ENCODE results near the gene TXNRD2. TPM values are rescaled to one million over a fixed set of nuclear protein-coding genes. Genes with fewer than 3 reads are reported as not detected.
"Not testable (repeated sequence)": the region's sequence is repeated elsewhere in the genome, so short reads cannot be mapped to it uniquely, and the experiment has no call there.

TXNRD2 gene
- total and polyA plus RNA-seq, 10 of the 15 experiments (the other 5 are each of a cell fraction or from before 2014, with no cell fraction given), result 1.6 to 26.0 (median 13.9) TPM

DNA sequence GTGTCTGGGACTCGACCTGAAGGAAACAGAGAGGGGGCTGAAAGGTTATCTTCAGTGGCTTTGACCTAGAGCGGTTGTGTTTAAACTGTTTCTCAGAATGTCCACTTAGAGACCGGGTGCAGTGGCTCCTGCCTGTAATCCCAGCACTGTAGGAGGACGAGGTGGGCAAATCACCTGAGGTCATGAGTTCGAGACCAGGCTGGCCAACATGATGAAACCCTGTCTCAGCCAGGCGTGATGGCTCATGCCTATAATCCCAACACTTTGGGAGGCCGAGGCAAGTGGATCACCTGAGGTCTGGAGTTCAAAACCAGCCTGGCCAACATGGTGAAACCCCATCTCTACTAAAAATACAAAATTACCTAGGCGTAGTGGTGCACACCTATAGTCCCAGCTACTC, 58.2 kb downstream of the TXNRD2 start:
- H3K9ac ChIP-seq (ENCODE audit: control insufficient read depth, insufficient read depth, low read length); in situ Hi-C loops (cut with MboI); H3K27me3 ChIP-seq (replicated peaks in 1 of 2; ENCODE audit: control insufficient read depth in 2 of 2, insufficient read depth in 2 of 2, low read length in 1 of 2); RAD21 ChIA-PET (ENCODE audit: unreplicated experiment); H3K27ac ChIP-seq (ENCODE audit: control insufficient read depth, insufficient read depth); H3K79me2 ChIP-seq (ENCODE audit: control insufficient read depth, insufficient read depth, low read length); H3K4me3 ChIP-seq; FAIRE-seq; H3K9me3 ChIP-seq (replicated peaks; ENCODE audit: control insufficient read depth, insufficient read depth, low read length); SMC1A ChIA-PET (ENCODE audit: uncharacterized antibody, unreplicated experiment); H2AFZ ChIP-seq (ENCODE audit: control insufficient read depth, low read depth, low read length); H3K36me3 ChIP-seq (ENCODE audit: control insufficient read depth in 2 of 2, insufficient read depth in 2 of 2, low read length in 1 of 2); H3K4me1 ChIP-seq (ENCODE audit: control insufficient read depth, insufficient read depth, low read length); H4K20me1 ChIP-seq (ENCODE audit: control insufficient read depth, insufficient read depth); DNase-seq (ENCODE audit: low read depth, low spot score); H3K4me2 ChIP-seq (ENCODE audit: control insufficient read depth, insufficient read depth); ATAC-seq; BruUV-seq (replicated peaks); intact Hi-C loops (cut with micrococcal nuclease; ENCODE audit: unreplicated experiment); CTCF ChIA-PET: not testable (repeated sequence)
- 54% methylated on average over 7 of the region's 8 CpGs for WGBS (ENCODE audit: insufficient coverage, insufficient replicate concordance, low lambda C conversion rate, missing lambda C conversion rate)
- POLR2A ChIA-PET, result interaction anchor here (0.6 kb wide), 1 partner anchor 13 kb away, joined by 4 read pairs; no protein-coding TSS in a partner anchor

DNA sequence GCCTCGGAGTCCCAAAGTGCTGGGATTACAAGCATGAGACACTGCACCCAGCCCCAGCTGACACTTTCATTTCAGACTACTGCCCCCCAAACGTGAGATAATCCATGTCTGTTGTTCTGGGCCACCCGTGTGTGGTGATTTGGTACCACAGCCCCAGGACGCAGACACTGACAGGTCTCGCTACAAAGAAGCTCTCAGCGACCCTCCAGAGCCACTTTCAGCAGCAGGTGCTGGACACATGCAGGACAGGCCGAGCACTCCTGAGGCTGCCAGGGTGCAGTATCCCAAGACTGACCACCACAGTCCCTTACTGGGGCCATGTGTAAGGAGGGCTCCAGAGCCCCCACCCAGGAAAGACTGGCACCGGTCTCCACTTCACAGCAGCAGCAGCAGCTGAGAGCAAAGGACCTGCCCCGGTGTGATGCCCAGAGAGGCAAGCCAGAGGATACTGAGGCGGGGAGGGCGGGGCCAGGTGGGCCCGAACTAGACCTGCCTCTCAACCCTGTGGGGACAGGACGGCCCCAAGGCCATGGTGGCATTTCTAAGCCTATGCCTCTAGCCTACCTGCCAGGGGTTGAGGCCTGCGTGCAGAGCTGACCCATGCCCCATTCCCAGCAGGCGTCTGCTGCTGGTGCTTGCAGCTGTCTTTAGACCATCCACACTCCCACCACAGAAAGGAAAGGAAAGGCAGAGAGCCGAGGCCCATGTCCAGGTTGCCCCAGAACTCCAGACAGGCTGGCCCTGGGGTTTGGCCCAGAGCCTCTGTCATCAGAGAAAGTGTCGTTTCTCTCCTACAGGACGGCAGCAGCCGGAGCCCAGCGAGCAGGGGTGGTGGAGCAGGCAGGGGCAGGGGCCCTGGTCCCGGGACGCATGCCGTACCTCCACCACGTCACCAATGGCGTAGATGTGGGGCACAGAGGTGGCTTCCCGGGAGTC, 58.9 kb downstream of the TXNRD2 start:
- Histone ChIP-seq H2AFZ (ENCODE audit: control insufficient read depth, low read depth, low read length) (no peak overlapping the region), H3K9ac (ENCODE audit: control insufficient read depth, insufficient read depth, low read length) (no peak overlapping the region), H3K4me2 (ENCODE audit: control insufficient read depth, insufficient read depth) (no peak overlapping the region), H3K27ac (ENCODE audit: control insufficient read depth, insufficient read depth) (no peak overlapping the region), H4K20me1 (ENCODE audit: control insufficient read depth, insufficient read depth) (no peaks in the 10 kb centered on the region), H3K27me3 (replicated peaks in 1 of 2; ENCODE audit: control insufficient read depth in 2 of 2, insufficient read depth in 2 of 2, low read length in 1 of 2) (no peaks in the 10 kb centered on the region), H3K36me3 (ENCODE audit: control insufficient read depth in 2 of 2, insufficient read depth in 2 of 2, low read length in 1 of 2) (no peaks in the 10 kb centered on the region), H3K4me3 (no peak overlapping the region), H3K4me1 (ENCODE audit: control insufficient read depth, insufficient read depth, low read length) (no peaks in the 10 kb centered on the region), H3K9me3 (replicated peaks; ENCODE audit: control insufficient read depth, insufficient read depth, low read length) (no peaks in the 10 kb centered on the region), H3K79me2 (ENCODE audit: control insufficient read depth, insufficient read depth, low read length) (no peaks in the 10 kb centered on the region)
- ATAC-seq (no peak), DNase-seq (ENCODE audit: low read depth, low spot score) (no peak), FAIRE-seq (no peak)
- in situ Hi-C loops (cut with MboI), result no loop called here
- ChIA-PET CTCF (interaction anchor here (1.1 kb wide), 1 partner anchor 12 kb away, joined by 3 read pairs; no protein-coding TSS in a partner anchor), POLR2A (no interaction called here), SMC1A (ENCODE audit: uncharacterized antibody, unreplicated experiment) (no interaction called here), RAD21 (ENCODE audit: unreplicated experiment) (no interaction called here)
- BruUV-seq (replicated peaks), result no TSS peak
- intact Hi-C loops (cut with micrococcal nuclease; ENCODE audit: unreplicated experiment), result no loop called here
- 68% methylated on average over 26 of the region's 26 CpGs for WGBS (ENCODE audit: insufficient coverage, insufficient replicate concordance, low lambda C conversion rate, missing lambda C conversion rate)
- TF ChIP-seq IKZF2 (IDR thresholded peaks at IDR 0.05) (no peak), HDAC6 (IDR thresholded peaks at IDR 0.05; ENCODE audit: unreplicated experiment) (no peak), SREBF1 (IDR thresholded peaks at IDR 0.05; ENCODE audit: low read length) (no peak), SP1 (IDR thresholded peaks at IDR 0.05; ENCODE audit: low read depth, low read length) (no peak), RUNX3 (IDR thresholded peaks at IDR 0.05; ENCODE audit: low read length) (no peak), RFX5 (IDR thresholded peaks at IDR 0.05; ENCODE audit: low read depth, low read length) (no peak), BACH1 (IDR thresholded peaks at IDR 0.05; ENCODE audit: borderline replicate concordance) (no peak), MXI1 (IDR thresholded peaks at IDR 0.05; ENCODE audit: low read depth, low read length) (no peak), MEF2A (IDR thresholded peaks at IDR 0.05; ENCODE audit: insufficient read depth, low read depth, low read length) (no peak), SMARCA5 (IDR thresholded peaks at IDR 0.05) (no peak), MYB (IDR thresholded peaks at IDR 0.05; ENCODE audit: borderline replicate concordance, low read depth, low read length) (no peak), CBFB (IDR thresholded peaks at IDR 0.05; ENCODE audit: low read depth) (no peak), POLR2AphosphoS5 (IDR thresholded peaks at IDR 0.05; ENCODE audit: low read length) (no peak)
- TF ChIP-seq, protein P1, sequence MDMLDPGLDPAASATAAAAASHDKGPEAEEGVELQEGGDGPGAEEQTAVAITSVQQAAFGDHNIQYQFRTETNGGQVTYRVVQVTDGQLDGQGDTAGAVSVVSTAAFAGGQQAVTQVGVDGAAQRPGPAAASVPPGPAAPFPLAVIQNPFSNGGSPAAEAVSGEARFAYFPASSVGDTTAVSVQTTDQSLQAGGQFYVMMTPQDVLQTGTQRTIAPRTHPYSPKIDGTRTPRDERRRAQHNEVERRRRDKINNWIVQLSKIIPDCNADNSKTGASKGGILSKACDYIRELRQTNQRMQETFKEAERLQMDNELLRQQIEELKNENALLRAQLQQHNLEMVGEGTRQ (IDR thresholded peaks at IDR 0.05; ENCODE audit: borderline replicate concordance, low read depth, low read length), result no peak
